Measurements from ENCODE around the gene ACTL6B.

Gene ACTL6B

GRCh38 chr7:100598425-100598824, 57.8 kb downstream of the ACTL6B start:
- no peak for DNase-seq (ENCODE audit: extremely low read depth, low read depth)
- TF ChIP-seq CTCF (IDR thresholded peaks at IDR 0.05; ENCODE audit: low read depth, low read length), result no peak

- DNase-seq (ENCODE audit: extremely low read depth, low read depth), result no peak
- no peak for TF ChIP-seq CTCF (IDR thresholded peaks at IDR 0.05; ENCODE audit: low read depth, low read length)
These were observed 61.1 kb downstream of the ACTL6B start for GRCh38 chr7:100595188-100595587.

All from AG09319 (cell line).